Type B pancreatic cell (in vitro differentiated cells): Measurements from ENCODE around the gene CNTN6. TPM values are rescaled to one million over a fixed set of nuclear protein-coding genes. Genes with fewer than 3 reads are reported as not detected.

Experiments used
- DNase-seq: peaks from one replicate; pipeline ENCODE4 v3.0.0; 2021; ENCODE audit warnings: mixed read lengths; ENCODE audit not compliant: unreplicated experiment; ENCODE audit errors: extremely low spot score
- H3K27ac Mint-ChIP-seq: 2 replicates; pipeline ENCODE4 v1.8.0; 2021; ENCODE audit warnings: mild to moderate bottlenecking, mixed read lengths
- H3K27me3 Mint-ChIP-seq: 2 replicates; pipeline ENCODE4 v1.8.0; 2021; ENCODE audit warnings: mixed read lengths
- H3K36me3 Mint-ChIP-seq: 2 replicates; pipeline ENCODE4 v1.8.0; 2021; ENCODE audit warnings: mixed read lengths
- H3K4me1 Mint-ChIP-seq: one replicate; pipeline ENCODE4 v1.8.0; 2021; ENCODE audit warnings: mixed read lengths; ENCODE audit not compliant: unreplicated experiment
- H3K4me3 Mint-ChIP-seq: 2 replicates; pipeline ENCODE4 v1.8.0; 2021; ENCODE audit warnings: mild to moderate bottlenecking, mixed read lengths
- H3K9me3 Mint-ChIP-seq: 2 replicates; pipeline ENCODE4 v1.8.0; 2021; ENCODE audit warnings: mixed read lengths
- total RNA-seq: library from RNA; stranded (reverse); gene quantifications from 2 replicates; pipeline ENCODE4 v1.2.1, GENCODE V29; 2021; ENCODE audit warnings: low replicate concordance
- TF ChIP-seq, protein P1 (sequence below): fragments of 200-600 bp; sonication (generic); conservative IDR thresholded peaks from 2 replicates; pipeline ENCODE4 v1.5.0; 2021; ENCODE audit warnings: antibody characterized with exemption, mild to moderate bottlenecking

Gene CNTN6
- total RNA-seq, 1 donor from 2014 or later, result 3.3 TPM

DNA sequence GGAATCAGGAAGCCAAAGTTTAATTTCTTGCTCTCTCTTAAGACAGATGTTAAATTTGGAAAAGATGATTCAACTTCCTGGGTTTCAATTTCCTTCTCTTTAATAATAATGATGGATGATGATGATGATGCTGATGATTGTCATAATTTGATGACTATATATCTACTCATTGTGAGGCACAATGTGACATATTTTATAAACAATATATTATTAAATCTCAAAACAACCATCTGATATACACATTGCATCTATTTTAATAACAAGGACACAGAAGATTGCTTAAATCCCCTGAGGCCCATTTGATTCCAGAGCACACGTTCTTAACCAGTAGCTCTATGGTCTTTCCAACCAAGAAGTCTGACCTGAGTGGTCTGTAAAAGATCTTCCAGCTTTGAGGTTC, 124.0 kb downstream of the CNTN6 start:
- Mint-ChIP-seq H3K9me3 (peaks cover 4% of the 10 kb centered on the region), H3K27me3 (peaks cover 13% of the 10 kb centered on the region), H3K4me1 (peaks cover 5% of the 10 kb centered on the region), H3K27ac (no peak overlapping the region), H3K36me3 (no peaks in the 10 kb centered on the region), H3K4me3 (no peak overlapping the region)
- TF ChIP-seq, protein P1, sequence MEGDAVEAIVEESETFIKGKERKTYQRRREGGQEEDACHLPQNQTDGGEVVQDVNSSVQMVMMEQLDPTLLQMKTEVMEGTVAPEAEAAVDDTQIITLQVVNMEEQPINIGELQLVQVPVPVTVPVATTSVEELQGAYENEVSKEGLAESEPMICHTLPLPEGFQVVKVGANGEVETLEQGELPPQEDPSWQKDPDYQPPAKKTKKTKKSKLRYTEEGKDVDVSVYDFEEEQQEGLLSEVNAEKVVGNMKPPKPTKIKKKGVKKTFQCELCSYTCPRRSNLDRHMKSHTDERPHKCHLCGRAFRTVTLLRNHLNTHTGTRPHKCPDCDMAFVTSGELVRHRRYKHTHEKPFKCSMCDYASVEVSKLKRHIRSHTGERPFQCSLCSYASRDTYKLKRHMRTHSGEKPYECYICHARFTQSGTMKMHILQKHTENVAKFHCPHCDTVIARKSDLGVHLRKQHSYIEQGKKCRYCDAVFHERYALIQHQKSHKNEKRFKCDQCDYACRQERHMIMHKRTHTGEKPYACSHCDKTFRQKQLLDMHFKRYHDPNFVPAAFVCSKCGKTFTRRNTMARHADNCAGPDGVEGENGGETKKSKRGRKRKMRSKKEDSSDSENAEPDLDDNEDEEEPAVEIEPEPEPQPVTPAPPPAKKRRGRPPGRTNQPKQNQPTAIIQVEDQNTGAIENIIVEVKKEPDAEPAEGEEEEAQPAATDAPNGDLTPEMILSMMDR, result no peak
- no peak for DNase-seq

DNA sequence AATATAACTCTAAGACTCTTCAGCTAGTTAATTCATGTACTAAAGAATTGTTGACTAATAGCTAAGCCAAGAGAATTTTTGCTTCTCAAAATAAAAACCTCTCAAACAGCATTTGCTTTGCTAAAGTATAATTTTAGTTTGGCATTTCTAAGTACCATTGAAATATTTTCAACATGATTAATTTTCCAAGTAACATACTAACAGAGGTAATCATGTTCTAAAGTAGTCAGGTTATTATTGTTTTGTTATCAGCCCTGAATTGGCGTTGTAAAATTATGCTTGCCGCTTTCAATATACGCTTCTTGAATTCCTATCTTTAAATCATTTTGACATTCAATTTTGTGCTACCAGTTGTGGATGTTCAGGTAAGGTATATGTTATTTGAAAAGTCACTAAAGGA, 134.3 kb downstream of the CNTN6 start:
- no peak overlapping the region for H3K4me3 Mint-ChIP-seq
- H3K27me3 Mint-ChIP-seq, result peaks cover 5% of the 10 kb centered on the region
- H3K4me1 Mint-ChIP-seq, result peaks cover 14% of the 10 kb centered on the region
- no peaks in the 10 kb centered on the region for H3K36me3 Mint-ChIP-seq
- TF ChIP-seq, protein P1, result no peak
- no peak for DNase-seq
- H3K9me3 Mint-ChIP-seq, result peaks cover 7% of the 10 kb centered on the region
- no peak overlapping the region for H3K27ac Mint-ChIP-seq

GRCh38 chr3:1228289-1228688, 135.5 kb downstream of the CNTN6 start:
- Mint-ChIP-seq H3K4me3 (no peak overlapping the region), H3K27me3 (peaks cover 5% of the 10 kb centered on the region), H3K27ac (no peak overlapping the region), H3K36me3 (no peaks in the 10 kb centered on the region), H3K9me3 (peaks cover 7% of the 10 kb centered on the region), H3K4me1 (peaks cover 19% of the 10 kb centered on the region)
- TF ChIP-seq, protein P1, result no peak
- DNase-seq, result no peak

GRCh38 chr3:1230920-1231319, 138.1 kb downstream of the CNTN6 start:
- DNase-seq, result no peak
- peaks cover 19% of the 10 kb centered on the region for H3K4me1 Mint-ChIP-seq
- H3K4me3 Mint-ChIP-seq, result no peak overlapping the region
- peaks cover 7% of the 10 kb centered on the region for H3K9me3 Mint-ChIP-seq
- no peaks in the 10 kb centered on the region for H3K36me3 Mint-ChIP-seq
- no peak overlapping the region for H3K27ac Mint-ChIP-seq
- TF ChIP-seq, protein P1, result no peak
- H3K27me3 Mint-ChIP-seq, result peaks cover 5% of the 10 kb centered on the region

DNA sequence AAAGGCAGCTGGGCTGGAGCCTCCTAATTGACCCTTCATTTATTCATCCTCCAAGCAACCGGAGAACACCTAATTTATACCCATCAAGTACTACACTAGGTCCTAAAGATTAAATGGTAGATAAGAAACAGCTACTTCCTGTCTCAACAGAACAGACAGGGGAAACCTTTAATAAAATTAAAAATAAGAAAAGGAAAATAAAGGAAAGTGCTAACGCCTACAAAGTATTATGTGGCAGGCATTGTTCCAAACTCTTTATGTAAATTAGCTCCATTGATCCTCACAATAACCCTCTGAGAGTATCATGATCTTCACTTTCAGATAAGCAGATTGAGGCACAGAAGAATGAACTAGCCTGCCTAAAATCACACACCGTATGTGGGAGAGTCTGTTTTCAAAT, 139.5 kb downstream of the CNTN6 start:
- no peak for DNase-seq
- H3K4me1 Mint-ChIP-seq, result peaks cover 19% of the 10 kb centered on the region
- TF ChIP-seq, protein P1, result no peak
- H3K27me3 Mint-ChIP-seq, result peaks cover 5% of the 10 kb centered on the region
- H3K4me3 Mint-ChIP-seq, result no peak overlapping the region
- no peak overlapping the region for H3K27ac Mint-ChIP-seq
- H3K36me3 Mint-ChIP-seq, result no peaks in the 10 kb centered on the region
- H3K9me3 Mint-ChIP-seq, result peaks cover 13% of the 10 kb centered on the region
